DMS79 treated with DMSO at 0.1 percent for 48 hours (cell line): ENCODE data around the gene ATF1.
A peak's percentile ranks its signal among the peaks of the same experiment; 100 is the strongest.
"Not testable (repeated sequence)": the region's sequence is repeated elsewhere in the genome, so short reads cannot be mapped to it uniquely, and the experiment has no call there.

Experiments
- DNase-seq: peaks from one replicate; lab custom pipeline; 2025; lab: John Stamatoyannopoulos, UW

Gene ATF1

DNA sequence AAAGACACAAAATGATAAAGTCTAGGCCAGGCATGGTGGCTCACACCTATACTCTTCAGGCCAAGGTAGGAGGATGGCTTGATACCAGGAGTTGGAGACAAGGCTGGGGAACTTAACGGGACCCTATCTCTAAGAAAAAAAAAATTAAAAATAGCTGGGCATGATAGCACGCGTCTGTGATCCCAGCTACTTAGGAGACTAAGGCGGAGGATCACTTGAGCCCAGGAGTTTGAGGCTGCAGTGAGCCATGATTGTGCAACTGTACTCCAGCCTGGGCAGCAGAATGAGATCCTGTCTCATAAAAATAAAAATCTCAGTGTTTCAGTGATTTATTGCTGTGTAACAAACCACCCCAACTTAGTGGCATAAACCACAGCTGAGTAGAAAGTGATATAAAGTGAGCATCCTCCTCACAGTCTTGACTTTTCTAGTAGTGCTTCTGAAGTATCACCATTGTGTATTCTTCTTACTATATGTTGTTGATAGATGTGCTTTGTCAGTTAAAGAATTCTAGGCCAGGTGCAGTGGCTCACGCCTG is 10.6 kb upstream of the ATF1 start:
- no peak for DNase-seq

DNA sequence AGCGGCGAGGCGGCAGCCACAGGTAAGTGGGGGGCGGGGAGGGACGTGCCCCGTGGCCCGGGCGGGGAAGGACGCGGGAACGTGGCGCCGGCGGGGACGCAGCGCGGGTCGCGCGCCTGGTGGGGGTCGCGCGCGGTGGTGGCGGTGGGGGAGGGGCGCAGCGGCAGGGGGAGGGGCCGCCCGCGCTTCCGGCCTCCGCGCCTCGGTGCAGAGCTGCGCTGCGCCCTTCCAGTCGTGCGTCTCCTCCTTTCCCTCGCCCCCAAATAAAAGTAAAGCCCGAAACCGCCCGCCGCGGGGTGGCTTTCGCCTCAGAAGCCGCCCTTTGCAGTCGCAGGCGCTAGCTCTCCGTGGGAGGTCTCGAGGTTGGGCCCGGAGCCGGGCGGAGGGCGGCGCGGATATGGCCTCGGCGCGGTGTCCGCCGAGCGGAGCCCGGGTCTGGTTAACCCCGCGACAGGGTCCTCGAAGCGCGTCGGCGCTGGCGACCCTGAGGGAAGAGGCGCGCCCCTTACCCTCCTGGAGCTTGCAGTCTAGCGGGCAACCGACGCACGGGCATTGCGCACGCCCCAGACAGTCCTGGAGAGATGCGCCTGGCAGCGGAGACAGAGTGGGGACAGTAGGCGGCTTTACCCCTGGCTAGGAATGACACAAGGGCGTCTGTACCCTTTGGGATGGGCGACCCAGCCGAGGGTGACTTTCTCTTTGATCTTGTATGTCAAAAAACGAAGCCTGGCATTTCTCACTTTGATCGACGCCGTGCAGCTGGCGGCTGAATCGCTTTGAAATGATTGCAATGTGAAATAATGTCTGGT is 589 bp downstream of the ATF1 start:
- DNase-seq = no peak

- DNase-seq = peak; percentile 65
Observed at GRCh38 chr12:50765095-50765911, 1.4 kb downstream of the ATF1 start.

DNA sequence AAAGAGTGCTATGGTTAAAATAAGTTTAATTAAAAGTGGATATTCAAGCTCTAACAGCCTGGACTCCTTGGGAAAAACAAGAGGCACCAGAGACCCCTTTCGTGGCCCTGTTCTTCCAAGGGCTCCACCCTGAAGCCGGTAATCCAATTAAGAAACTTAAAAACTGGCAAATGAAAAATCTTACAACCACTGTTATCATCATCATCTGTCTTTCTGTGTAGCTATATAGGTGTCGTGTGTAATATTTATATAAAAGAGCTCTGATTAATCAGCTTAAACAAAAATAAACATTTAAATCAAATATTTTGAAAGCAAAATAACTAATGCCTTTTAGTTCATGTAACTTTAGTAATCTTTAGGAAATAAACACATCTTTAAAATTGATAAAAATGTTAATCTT is 4.5 kb downstream of the ATF1 start:
- no peak for DNase-seq

- not testable (repeated sequence) for DNase-seq
Observed at GRCh38 chr12:50768813-50769212, 4.9 kb downstream of the ATF1 start.

GRCh38 chr12:50771409-50771808 is 7.5 kb downstream of the ATF1 start:
- no peak for DNase-seq

GRCh38 chr12:50772470-50772869 is 8.6 kb downstream of the ATF1 start:
- no peak for DNase-seq

- no peak for DNase-seq
Observed at GRCh38 chr12:50772877-50773276, 9.0 kb downstream of the ATF1 start.

DNA sequence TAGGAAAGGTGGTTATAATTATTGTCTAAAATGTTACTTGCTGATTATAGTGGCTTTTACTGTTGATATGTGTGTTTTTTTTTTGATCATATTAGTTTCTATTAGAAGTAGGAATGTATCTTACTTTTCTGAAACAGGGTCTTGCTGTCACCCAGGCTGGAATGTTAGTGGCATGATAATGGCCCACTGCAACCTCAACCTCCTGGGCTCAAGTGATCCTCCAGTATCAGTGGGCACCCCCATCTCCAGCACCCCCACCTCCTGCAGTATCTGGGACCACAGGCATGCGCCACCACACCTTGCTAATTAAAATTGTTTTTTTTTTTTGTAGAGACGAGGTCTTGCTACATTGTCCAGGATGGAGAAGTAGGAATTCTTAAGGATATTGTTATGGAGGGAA is 11.3 kb downstream of the ATF1 start:
- no peak for DNase-seq

- DNase-seq = no peak
Observed at GRCh38 chr12:50776749-50777728, 13.1 kb downstream of the ATF1 start.

DNA sequence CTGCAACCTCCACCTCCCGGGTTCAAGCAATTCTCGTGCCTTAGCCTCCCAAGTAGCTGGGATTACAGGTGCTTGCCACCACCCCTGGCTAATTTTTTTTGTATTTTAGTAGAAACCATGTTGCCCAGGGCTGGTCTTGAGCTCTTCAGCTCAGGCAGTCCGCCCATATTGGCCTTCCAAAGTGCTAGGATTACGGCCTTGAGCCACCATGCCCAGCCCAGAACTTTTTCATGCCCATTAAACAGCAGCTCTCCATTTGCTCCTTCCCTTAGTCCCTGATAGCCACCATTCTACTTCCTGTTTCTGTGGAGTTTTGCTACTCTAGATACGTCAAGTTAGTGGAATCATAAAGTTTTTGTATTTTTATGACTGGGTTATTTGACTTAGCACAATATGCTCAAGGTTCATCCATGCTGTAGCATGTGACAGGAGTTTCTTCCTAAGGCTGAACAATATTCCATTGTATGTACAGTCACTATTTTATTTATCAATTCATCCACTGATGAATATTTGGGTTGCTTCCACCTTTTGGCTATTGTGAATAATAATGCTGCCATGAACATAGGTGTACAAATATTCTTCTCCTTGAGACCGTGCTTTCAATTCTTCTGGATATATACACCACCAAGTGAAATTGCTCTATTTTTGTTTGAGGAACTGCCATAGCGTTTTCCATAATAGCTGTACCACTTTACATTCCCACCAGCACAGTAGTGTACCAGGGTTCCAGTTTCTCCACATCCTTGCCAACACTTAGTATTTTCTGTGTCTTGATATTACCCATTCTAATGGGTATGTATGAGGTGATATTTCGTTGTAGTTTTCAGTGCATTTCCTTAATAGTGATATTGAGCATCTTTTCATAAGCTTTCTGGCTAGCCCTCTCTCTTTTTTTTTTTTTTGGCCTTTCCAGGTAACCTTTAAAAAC is 15.0 kb downstream of the ATF1 start:
- no peak for DNase-seq

DNA sequence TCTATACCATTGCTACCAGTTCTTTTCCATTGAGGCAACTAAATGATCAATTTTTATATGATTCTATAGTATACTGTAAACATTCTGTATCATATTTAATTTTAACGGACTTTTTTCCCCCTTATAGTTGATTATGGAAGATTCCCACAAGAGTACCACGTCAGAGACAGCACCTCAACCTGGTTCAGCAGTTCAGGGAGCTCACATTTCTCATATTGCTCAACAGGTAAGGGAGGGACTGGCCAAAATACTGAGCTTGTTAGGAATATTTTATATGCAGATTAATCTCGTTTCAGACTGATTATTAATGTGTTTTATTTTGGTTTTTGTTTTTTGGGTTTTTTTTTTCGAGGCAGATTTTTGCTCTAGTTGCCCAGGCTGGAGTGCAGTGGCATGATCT is 16.1 kb downstream of the ATF1 start:
- DNase-seq = no peak

DNA sequence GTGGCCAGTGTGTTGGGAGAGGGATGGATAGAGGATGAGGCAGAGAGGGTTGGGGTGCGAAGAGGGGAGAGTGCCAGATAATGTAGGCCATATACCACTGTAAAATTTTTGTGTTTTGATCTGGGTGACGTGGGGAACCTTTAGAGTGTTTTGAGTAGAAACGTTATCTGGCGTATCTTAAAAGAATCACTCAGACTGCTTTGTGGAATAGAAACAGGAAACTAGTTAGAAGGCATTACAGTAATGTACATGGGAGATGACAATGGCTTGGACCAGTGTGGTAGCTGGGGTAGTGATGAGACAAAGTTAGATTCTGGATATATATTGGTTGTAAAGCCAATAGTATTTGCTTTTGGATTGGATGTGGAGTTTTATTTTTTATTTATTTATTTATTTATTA is 20.6 kb downstream of the ATF1 start:
- no peak for DNase-seq

DNA sequence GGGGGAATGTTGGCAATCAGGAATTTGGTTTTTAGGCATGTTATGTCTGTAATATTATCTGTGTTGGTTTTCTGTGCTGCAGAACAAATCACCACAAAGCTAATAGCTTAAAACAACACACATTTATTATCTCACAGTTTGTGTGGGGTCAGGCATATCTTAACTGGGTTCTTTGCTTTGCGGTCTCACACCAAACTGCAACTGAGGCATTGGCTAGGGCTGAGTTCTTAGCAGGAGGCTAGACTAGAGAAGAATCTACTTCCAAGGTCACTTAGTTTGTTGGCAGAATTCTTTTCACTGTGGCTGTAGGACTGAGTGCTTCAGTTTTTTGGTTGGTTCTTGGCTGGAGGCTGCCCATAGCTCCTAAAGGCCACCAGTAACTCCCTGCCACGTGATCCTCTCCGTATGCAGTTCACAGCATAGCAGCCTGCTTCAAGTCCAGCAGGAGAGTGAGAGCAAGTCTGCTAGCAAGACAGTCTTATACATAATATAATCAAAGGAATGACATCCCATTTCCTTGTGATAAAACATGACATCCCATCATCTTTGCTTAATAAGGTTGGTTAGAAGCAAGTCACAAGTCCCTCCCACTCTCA is 21.6 kb downstream of the ATF1 start:
- DNase-seq = no peak

- DNase-seq = no peak
Observed at GRCh38 chr12:50786498-50787231, 22.8 kb downstream of the ATF1 start.

- no peak for DNase-seq
Observed at GRCh38 chr12:50787618-50788017, 23.7 kb downstream of the ATF1 start.

DNA sequence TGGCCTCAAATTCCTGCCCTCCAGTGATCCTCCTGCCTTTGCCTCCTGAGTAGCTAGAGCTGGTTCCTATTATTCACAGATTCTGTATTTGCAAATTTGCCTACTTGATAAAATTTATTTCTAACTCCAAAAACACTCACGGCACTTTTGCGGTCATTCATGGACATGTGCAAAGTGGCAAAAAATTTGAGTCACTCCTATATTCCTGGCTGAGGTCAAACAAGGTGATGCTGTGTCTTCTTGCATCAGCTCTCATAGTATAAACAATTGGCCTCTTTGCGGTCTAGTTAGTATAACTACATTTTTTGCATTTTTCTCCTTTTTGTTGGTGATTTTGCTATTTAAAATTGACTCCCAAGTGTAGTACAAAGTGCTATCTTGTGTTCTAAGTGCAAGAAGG is 24.7 kb downstream of the ATF1 start:
- DNase-seq = no peak

- DNase-seq = no peak
Observed at GRCh38 chr12:50790081-50790480, 26.2 kb downstream of the ATF1 start.

DNA sequence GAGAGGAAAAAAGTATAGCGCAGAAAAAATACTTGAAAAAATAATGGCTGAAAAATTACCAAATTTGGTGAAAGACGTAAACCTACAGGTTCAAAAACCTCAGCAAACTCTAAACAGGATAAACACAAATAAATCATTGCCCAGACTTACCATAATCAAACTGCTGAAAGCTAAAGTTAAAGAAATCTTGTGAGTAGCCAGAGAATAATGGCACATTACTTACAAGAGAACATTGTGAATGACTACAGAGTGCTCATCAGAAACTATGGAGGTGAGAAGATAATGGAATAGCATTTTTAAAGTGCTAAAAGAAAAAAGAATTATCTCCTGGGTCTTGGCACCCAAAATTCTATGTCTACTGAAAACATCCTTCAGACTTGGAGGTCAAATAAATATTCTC is 36.0 kb downstream of the ATF1 start:
- DNase-seq = no peak
